ENCODE data around the gene ZNF710. TPM values are rescaled to one million over a fixed set of nuclear protein-coding genes. Genes with fewer than 3 reads are reported as not detected.

The ZNF710 gene
- total and polyA plus RNA-seq, 2 of the 13 experiments (the other 11 are each of a cell fraction or from before 2014, with no cell fraction given) = 4.7 to 20.6 TPM

GRCh38 chr15:89998141-89998661 is 2.9 kb upstream of the ZNF710 start (continued):
- no peak for TF ChIP-seq ZNF784 (CRISPR knock-in tag; IDR thresholded peaks at IDR 0.05; ENCODE audit: borderline replicate concordance)
- peak; percentile 38; the same call in 1 of the 2 replicates for TF ChIP-seq ZFX (CRISPR knock-in tag; IDR thresholded peaks at IDR 0.05; ENCODE audit: low read depth)

- H3K4me2 ChIP-seq (ENCODE audit: low read depth, low read length) = peak overlapping the region; percentile 87
- ATAC-seq = no peak
- H3K27ac ChIP-seq (ENCODE audit: extremely low read length, insufficient read depth, low read length) = no peak overlapping the region
- WGBS (ENCODE audit: low lambda C conversion rate) = 35% methylated on average over 12 of the region's 12 CpGs
- no peak overlapping the region for H3K9ac ChIP-seq (ENCODE audit: insufficient read depth, low read depth, low read length)
- H2AFZ ChIP-seq (ENCODE audit: low read length) = no peak overlapping the region
- in situ Hi-C loops (cut with HindIII; ENCODE audit: extremely low pct_ligation_motif_present, low pct_unique_long_range_greater_than_20kb) (no loop called here), intact Hi-C loops (cut with micrococcal nuclease; ENCODE audit: unreplicated experiment) (loop anchor here (2.0 to 10.0 kb wide), 2 partner anchors 72 to 84 kb away; partner anchors contain the start of gene ARPIN)
- no peak for DNase-seq (ENCODE audit: low spot score)
- peak overlapping the region in 2 of 3 experiments; percentile 73 to 78; a peak in 3 of 6 replicates for H3K4me3 ChIP-seq (replicated peaks in 1 of 3; ENCODE audit: insufficient read depth in 1 of 3, low read depth in 2 of 3, low read length in 3 of 3)
- no peaks in the 10 kb centered on the region for H3K36me3 ChIP-seq (replicated peaks in 1 of 2; ENCODE audit: control insufficient read depth in 1 of 2, insufficient read depth in 2 of 2, low read length in 2 of 2)
- H3K79me2 ChIP-seq (ENCODE audit: insufficient read depth, low read length) = peaks cover 20% of the 10 kb centered on the region
- no peaks in the 10 kb centered on the region for H3K9me3 ChIP-seq (ENCODE audit: low read length)
- peaks cover 50% of the 10 kb centered on the region for H3K4me1 ChIP-seq (ENCODE audit: insufficient read depth, low read length)
- CTCF ChIA-PET (ENCODE audit: low intra/inter-chr PET ratio, low total read pairs) = no interaction called here
- TF ChIP-seq ZNF572 (CRISPR knock-in tag; IDR thresholded peaks at IDR 0.05) = 0 out of 2 replicates have a peak, but pooled peaks have one; percentile 65
- TF ChIP-seq DRAP1 (CRISPR knock-in tag; IDR thresholded peaks at IDR 0.05) = no peak
- FAIRE-seq = no peak
- H3K27me3 ChIP-seq (ENCODE audit: control insufficient read depth in 1 of 2, insufficient read depth in 2 of 2, low read length in 2 of 2) = no peaks in the 10 kb centered on the region; a peak in 1 of 5 replicates
- BruUV-seq (replicated peaks) = TSS peak; percentile 23
- POLR2A ChIA-PET = interaction anchor here (0.9 to 3.3 kb wide), 8 partner anchors 14 to 105 kb away, joined by 3 to 10 read pairs (median 5); partner anchors contain the start of genes AP3S2 and IDH2
- no peaks in the 10 kb centered on the region for H4K20me1 ChIP-seq (ENCODE audit: insufficient read depth, low read length)
These were observed 2.0 kb upstream of the ZNF710 start for GRCh38 chr15:89998923-89999675.

Measured in HepG2 (cell line).